Measurements from ENCODE around the gene MS4A10. TPM values are rescaled to one million over a fixed set of nuclear protein-coding genes. Genes with fewer than 3 reads are reported as not detected.

Gene MS4A10
- polyA plus RNA-seq (2013) = not detected

DNA sequence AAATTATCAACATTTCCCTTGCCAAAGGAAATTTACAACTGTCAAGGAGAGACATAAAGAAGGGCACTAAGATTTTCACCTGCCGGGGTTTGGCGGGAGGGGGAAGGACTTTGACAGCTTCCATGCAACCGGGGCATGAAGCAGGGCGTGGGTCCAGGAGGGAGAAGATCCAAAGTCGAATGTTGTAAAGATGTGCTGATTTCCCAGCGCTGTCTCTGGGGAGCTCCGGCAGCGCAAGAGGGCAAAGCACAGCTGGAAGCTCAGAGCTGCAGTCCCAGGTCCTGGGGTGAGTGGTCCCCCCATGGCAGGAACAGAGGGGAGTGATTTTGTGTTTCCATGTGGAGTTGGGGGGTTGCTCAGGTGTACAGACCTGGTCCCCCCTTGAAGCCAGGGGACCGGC, at the start of gene MS4A10:
Gene MS4A10 (plus strand): TSS at position 198 of the 400 bp plus-strand sequence. CDS start 5,003 bp downstream, outside the sequence.
- H3K4me1 ChIP-seq (ENCODE audit: control extremely low read depth in 1 of 4, control insufficient read depth in 4 of 4, insufficient read depth in 4 of 4, low read length in 3 of 4) = no peaks in the 10 kb centered on the region
- no peak for DNase-seq
- ChIA-PET CTCF (interaction anchor here (1.1 to 2.0 kb wide), 2 partner anchors 14 to 17 kb away, joined by 4 to 5 read pairs; no protein-coding TSS in a partner anchor), POLR2A (no interaction called here)
- H3K36me3 ChIP-seq (ENCODE audit: control insufficient read depth in 4 of 4, insufficient read depth in 4 of 4, low read length in 3 of 4) = no peaks in the 10 kb centered on the region
- H3K9me3 ChIP-seq (ENCODE audit: control extremely low read depth in 1 of 5, control insufficient read depth in 4 of 5, insufficient read depth in 2 of 5, low read depth in 1 of 5, low read length in 4 of 5) = no peaks in the 10 kb centered on the region
- H3K27ac ChIP-seq (ENCODE audit: insufficient read depth in 1 of 2, low read depth in 1 of 2, low read length in 2 of 2, poor library complexity in 1 of 2, severe bottlenecking in 2 of 2) = no peak within 1 kb of the TSS
- H3K27me3 ChIP-seq (replicated peaks in 2 of 5; ENCODE audit: control insufficient read depth in 4 of 5, insufficient read depth in 5 of 5, low read length in 4 of 5) = no peaks in the 10 kb centered on the region
- H3K4me3 ChIP-seq (ENCODE audit: control insufficient read depth in 1 of 7, extremely low read depth in 1 of 7, insufficient read depth in 4 of 7, low read depth in 2 of 7, low read length in 6 of 7) = no peak within 1 kb of the TSS
- WGBS (ENCODE audit: insufficient coverage) = 91% methylated on average over 8 of the region's 9 CpGs

DNA sequence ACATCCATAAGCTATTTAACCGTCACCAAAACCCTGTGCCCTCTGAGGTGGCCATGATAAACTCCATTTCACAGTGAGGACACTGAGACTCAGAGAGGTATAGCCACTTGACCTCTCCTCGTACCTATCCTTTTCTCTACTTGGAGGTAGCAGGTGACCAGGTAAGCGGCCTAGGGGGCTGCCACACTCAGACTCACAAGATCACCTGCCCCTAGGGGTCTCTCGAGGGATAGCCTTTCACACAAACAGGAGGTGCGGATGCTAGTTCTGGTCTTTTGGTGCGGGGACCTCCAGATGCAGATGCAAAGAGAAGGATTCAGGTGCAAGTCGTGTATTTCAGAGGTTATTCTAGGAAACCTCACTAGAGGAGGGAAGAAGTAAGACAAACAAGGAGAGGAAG, 46.0 kb upstream of the MS4A10 start:
- DNase-seq = no peak
- H3K27ac ChIP-seq (ENCODE audit: insufficient read depth in 1 of 2, low read depth in 1 of 2, low read length in 2 of 2, poor library complexity in 1 of 2, severe bottlenecking in 2 of 2) = no peak overlapping the region
- H3K36me3 ChIP-seq (ENCODE audit: control insufficient read depth in 4 of 4, insufficient read depth in 4 of 4, low read length in 3 of 4) = no peaks in the 10 kb centered on the region
- peaks cover 0 to 7% (median 0%) of the 10 kb centered on the region in 5 experiments for H3K27me3 ChIP-seq (replicated peaks in 2 of 5; ENCODE audit: control insufficient read depth in 4 of 5, insufficient read depth in 5 of 5, low read length in 4 of 5)
- no peak overlapping the region for H3K4me3 ChIP-seq (ENCODE audit: control insufficient read depth in 1 of 7, extremely low read depth in 1 of 7, insufficient read depth in 4 of 7, low read depth in 2 of 7, low read length in 6 of 7)
- POLR2A ChIA-PET = no interaction called here
- 82% methylated on average over 4 of the region's 7 CpGs for WGBS (ENCODE audit: insufficient coverage)
- H3K4me1 ChIP-seq (ENCODE audit: control extremely low read depth in 1 of 4, control insufficient read depth in 4 of 4, insufficient read depth in 4 of 4, low read length in 3 of 4) = no peaks in the 10 kb centered on the region
- peaks cover 0 to 4% (median 0%) of the 10 kb centered on the region in 5 experiments for H3K9me3 ChIP-seq (ENCODE audit: control extremely low read depth in 1 of 5, control insufficient read depth in 4 of 5, insufficient read depth in 2 of 5, low read depth in 1 of 5, low read length in 4 of 5)
- CTCF ChIA-PET = interaction anchor here (1.0 to 1.4 kb wide), 2 partner anchors 24 to 38 kb away, joined by 3 read pairs; no protein-coding TSS in a partner anchor

DNA sequence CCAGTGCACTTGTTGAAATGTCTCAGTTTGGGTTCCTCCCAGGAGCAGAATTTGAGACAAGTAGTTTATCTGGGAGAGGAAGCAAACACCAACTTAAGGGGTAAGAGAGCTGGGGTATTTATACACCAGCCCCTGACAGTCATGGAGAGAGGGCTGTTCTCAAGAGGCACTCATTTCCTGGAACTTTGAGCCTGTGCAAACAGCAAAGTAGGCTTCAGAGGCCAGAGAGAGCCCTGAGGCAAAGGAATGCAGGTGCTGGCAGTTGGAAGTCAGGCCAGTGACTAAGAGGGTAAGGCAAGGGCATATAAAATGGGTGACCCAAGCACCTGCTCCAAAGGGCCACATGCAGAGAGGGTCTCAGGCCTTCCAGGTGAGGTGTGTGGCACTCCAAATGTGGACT, 44.6 kb upstream of the MS4A10 start:
- H3K27me3 ChIP-seq (replicated peaks in 2 of 5; ENCODE audit: control insufficient read depth in 4 of 5, insufficient read depth in 5 of 5, low read length in 4 of 5) = peaks cover 0 to 7% (median 0%) of the 10 kb centered on the region in 5 experiments
- DNase-seq = no peak
- H3K4me3 ChIP-seq (ENCODE audit: control insufficient read depth in 1 of 7, extremely low read depth in 1 of 7, insufficient read depth in 4 of 7, low read depth in 2 of 7, low read length in 6 of 7) = no peak overlapping the region
- no peak overlapping the region for H3K27ac ChIP-seq (ENCODE audit: insufficient read depth in 1 of 2, low read depth in 1 of 2, low read length in 2 of 2, poor library complexity in 1 of 2, severe bottlenecking in 2 of 2)
- H3K9me3 ChIP-seq (ENCODE audit: control extremely low read depth in 1 of 5, control insufficient read depth in 4 of 5, insufficient read depth in 2 of 5, low read depth in 1 of 5, low read length in 4 of 5) = peaks cover 0 to 4% (median 0%) of the 10 kb centered on the region in 5 experiments
- no peaks in the 10 kb centered on the region for H3K36me3 ChIP-seq (ENCODE audit: control insufficient read depth in 4 of 4, insufficient read depth in 4 of 4, low read length in 3 of 4)
- POLR2A ChIA-PET = no interaction called here
- no peaks in the 10 kb centered on the region for H3K4me1 ChIP-seq (ENCODE audit: control extremely low read depth in 1 of 4, control insufficient read depth in 4 of 4, insufficient read depth in 4 of 4, low read length in 3 of 4)
- CTCF ChIA-PET = interaction anchor here (1.7 kb wide), 1 partner anchor 13 kb away, joined by 6 read pairs; no protein-coding TSS in a partner anchor

DNA sequence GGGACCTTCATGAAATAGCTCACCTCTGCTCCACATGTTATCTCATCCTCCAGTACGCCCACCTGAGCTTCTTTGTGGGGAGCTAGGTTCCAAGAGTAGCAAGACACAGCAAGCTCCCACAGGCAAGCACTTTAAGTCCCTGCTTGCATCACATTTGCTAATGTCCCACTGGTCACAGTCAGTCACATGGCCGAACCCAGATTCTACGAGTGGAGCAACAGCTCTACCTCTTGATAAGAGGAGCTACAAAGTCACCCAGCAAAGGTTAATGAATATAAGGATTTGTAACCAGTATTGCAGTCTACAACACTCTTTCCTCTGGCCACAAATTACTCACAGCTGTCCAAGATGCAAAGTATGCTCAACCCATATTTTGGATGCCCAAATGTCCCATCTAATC, 43.7 kb upstream of the MS4A10 start:
- ChIA-PET CTCF (interaction anchor here (1.7 kb wide), 1 partner anchor 12 kb away, joined by 6 read pairs; no protein-coding TSS in a partner anchor), POLR2A (no interaction called here)
- no peak for DNase-seq
- 92% methylated on average over 3 of the region's 3 CpGs for WGBS (ENCODE audit: insufficient coverage)
- H3K4me1 ChIP-seq (ENCODE audit: control extremely low read depth in 1 of 4, control insufficient read depth in 4 of 4, insufficient read depth in 4 of 4, low read length in 3 of 4) = no peaks in the 10 kb centered on the region
- H3K27me3 ChIP-seq (replicated peaks in 2 of 5; ENCODE audit: control insufficient read depth in 4 of 5, insufficient read depth in 5 of 5, low read length in 4 of 5) = peaks cover 0 to 7% (median 0%) of the 10 kb centered on the region in 5 experiments
- H3K4me3 ChIP-seq (ENCODE audit: control insufficient read depth in 1 of 7, extremely low read depth in 1 of 7, insufficient read depth in 4 of 7, low read depth in 2 of 7, low read length in 6 of 7) = no peak overlapping the region
- H3K36me3 ChIP-seq (ENCODE audit: control insufficient read depth in 4 of 4, insufficient read depth in 4 of 4, low read length in 3 of 4) = no peaks in the 10 kb centered on the region
- H3K9me3 ChIP-seq (ENCODE audit: control extremely low read depth in 1 of 5, control insufficient read depth in 4 of 5, insufficient read depth in 2 of 5, low read depth in 1 of 5, low read length in 4 of 5) = peaks cover 0 to 4% (median 0%) of the 10 kb centered on the region in 5 experiments
- H3K27ac ChIP-seq (ENCODE audit: insufficient read depth in 1 of 2, low read depth in 1 of 2, low read length in 2 of 2, poor library complexity in 1 of 2, severe bottlenecking in 2 of 2) = no peak overlapping the region

DNA sequence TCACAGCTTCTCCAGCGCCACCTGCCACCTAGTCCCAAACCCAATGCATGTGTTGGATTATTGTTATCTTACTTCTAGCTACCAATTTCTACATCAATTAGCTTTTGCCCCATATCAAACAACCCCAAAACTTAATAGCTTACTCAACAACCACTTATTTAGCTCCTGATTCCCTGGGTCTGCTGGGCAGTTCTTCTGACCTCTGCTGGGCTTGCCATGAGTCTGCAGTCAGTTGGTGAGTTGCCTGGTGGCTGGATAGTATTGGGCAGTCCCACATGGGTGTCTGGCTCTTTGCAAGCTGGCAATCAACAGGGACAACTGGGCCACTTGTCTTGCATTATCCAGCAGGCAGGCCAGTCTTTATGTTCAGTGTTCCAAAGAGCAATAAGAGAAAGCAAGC, 42.1 kb upstream of the MS4A10 start:
- CTCF ChIA-PET = interaction anchor here (1.0 kb wide), 1 partner anchor 13 kb away, joined by 3 read pairs; no protein-coding TSS in a partner anchor

DNA sequence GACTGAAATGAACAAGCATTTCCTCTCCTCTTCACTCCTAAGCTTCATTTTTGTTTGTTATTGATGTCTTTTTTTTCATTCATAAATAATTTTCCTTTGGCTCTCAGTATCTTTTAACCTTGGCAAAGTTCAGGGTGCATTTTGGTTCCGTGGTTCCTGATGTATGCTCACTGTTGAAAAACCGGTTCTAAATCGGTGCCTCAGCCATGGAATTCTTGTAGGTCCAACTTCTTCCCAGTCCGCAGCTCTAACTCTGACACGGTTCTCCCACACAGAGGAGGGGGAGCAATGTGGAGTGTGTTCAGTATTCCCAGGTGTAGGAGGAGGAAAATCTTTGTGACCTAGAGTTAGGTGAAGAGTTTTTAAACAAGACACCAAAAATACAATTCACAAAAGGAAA, 41.0 kb upstream of the MS4A10 start:
- Histone ChIP-seq H3K4me1 (ENCODE audit: control extremely low read depth in 1 of 4, control insufficient read depth in 4 of 4, insufficient read depth in 4 of 4, low read length in 3 of 4) (no peaks in the 10 kb centered on the region), H3K9me3 (ENCODE audit: control extremely low read depth in 1 of 5, control insufficient read depth in 4 of 5, insufficient read depth in 2 of 5, low read depth in 1 of 5, low read length in 4 of 5) (peaks cover 0 to 4% (median 0%) of the 10 kb centered on the region in 5 experiments), H3K27me3 (replicated peaks in 2 of 5; ENCODE audit: control insufficient read depth in 4 of 5, insufficient read depth in 5 of 5, low read length in 4 of 5) (peaks cover 0 to 7% (median 0%) of the 10 kb centered on the region in 5 experiments), H3K4me3 (ENCODE audit: control insufficient read depth in 1 of 7, extremely low read depth in 1 of 7, insufficient read depth in 4 of 7, low read depth in 2 of 7, low read length in 6 of 7) (no peak overlapping the region), H3K27ac (ENCODE audit: insufficient read depth in 1 of 2, low read depth in 1 of 2, low read length in 2 of 2, poor library complexity in 1 of 2, severe bottlenecking in 2 of 2) (no peak overlapping the region), H3K36me3 (ENCODE audit: control insufficient read depth in 4 of 4, insufficient read depth in 4 of 4, low read length in 3 of 4) (no peaks in the 10 kb centered on the region)
- ChIA-PET POLR2A (no interaction called here), CTCF (interaction anchor here (1.0 to 1.2 kb wide), 3 partner anchors 10 to 43 kb away, joined by 3 to 4 read pairs (median 3); no protein-coding TSS in a partner anchor)
- no peak for DNase-seq
- 100% methylated on average over 3 of the region's 5 CpGs for WGBS (ENCODE audit: insufficient coverage)

More for the DNA sequence above, 42.1 kb upstream of the MS4A10 start:
- peaks cover 0 to 7% (median 0%) of the 10 kb centered on the region in 5 experiments for H3K27me3 ChIP-seq (replicated peaks in 2 of 5; ENCODE audit: control insufficient read depth in 4 of 5, insufficient read depth in 5 of 5, low read length in 4 of 5)
- H3K4me1 ChIP-seq (ENCODE audit: control extremely low read depth in 1 of 4, control insufficient read depth in 4 of 4, insufficient read depth in 4 of 4, low read length in 3 of 4) = no peaks in the 10 kb centered on the region
- POLR2A ChIA-PET = no interaction called here
- H3K9me3 ChIP-seq (ENCODE audit: control extremely low read depth in 1 of 5, control insufficient read depth in 4 of 5, insufficient read depth in 2 of 5, low read depth in 1 of 5, low read length in 4 of 5) = peaks cover 0 to 4% (median 0%) of the 10 kb centered on the region in 5 experiments
- no peak for DNase-seq
- no CpG with 5 or more reads among the region's 1 CpG for WGBS (ENCODE audit: insufficient coverage)
- no peak overlapping the region for H3K27ac ChIP-seq (ENCODE audit: insufficient read depth in 1 of 2, low read depth in 1 of 2, low read length in 2 of 2, poor library complexity in 1 of 2, severe bottlenecking in 2 of 2)
- H3K4me3 ChIP-seq (ENCODE audit: control insufficient read depth in 1 of 7, extremely low read depth in 1 of 7, insufficient read depth in 4 of 7, low read depth in 2 of 7, low read length in 6 of 7) = no peak overlapping the region
- H3K36me3 ChIP-seq (ENCODE audit: control insufficient read depth in 4 of 4, insufficient read depth in 4 of 4, low read length in 3 of 4) = no peaks in the 10 kb centered on the region

DNA sequence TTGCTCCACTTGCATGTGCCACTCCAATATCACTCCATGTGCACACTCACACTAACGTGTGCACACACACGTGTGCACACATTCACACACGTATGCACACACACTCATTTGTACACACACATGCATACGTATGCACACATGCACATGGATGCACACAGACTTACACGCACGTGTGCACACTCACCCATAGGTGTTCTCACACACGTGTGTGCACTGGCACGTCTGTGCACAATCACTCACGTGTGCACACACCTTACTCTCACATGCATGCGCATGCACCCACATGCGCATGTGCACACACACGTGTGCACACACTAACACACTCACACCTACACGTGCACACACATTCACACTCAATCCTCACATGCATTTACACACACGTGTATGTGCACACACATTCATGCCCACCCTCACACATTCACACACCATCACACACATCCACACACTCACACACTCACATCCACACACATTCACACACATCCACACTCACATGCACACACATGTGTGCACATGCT, 37.7 kb upstream of the MS4A10 start:
- no peak overlapping the region for H3K4me3 ChIP-seq (ENCODE audit: control insufficient read depth in 1 of 7, extremely low read depth in 1 of 7, insufficient read depth in 4 of 7, low read depth in 2 of 7, low read length in 6 of 7)
- CTCF ChIA-PET = interaction anchor here (1.2 to 1.5 kb wide), 2 partner anchors 9 to 18 kb away, joined by 4 to 5 read pairs; partner anchors contain the start of gene MS4A15
- H3K27ac ChIP-seq (ENCODE audit: insufficient read depth in 1 of 2, low read depth in 1 of 2, low read length in 2 of 2, poor library complexity in 1 of 2, severe bottlenecking in 2 of 2) = no peak overlapping the region
- over 99% methylated on average over 14 of the region's 14 CpGs for WGBS (ENCODE audit: insufficient coverage)
- peaks cover 0 to 4% (median under 1%) of the 10 kb centered on the region in 5 experiments for H3K27me3 ChIP-seq (replicated peaks in 2 of 5; ENCODE audit: control insufficient read depth in 4 of 5, insufficient read depth in 5 of 5, low read length in 4 of 5)
- no peaks in the 10 kb centered on the region for H3K4me1 ChIP-seq (ENCODE audit: control extremely low read depth in 1 of 4, control insufficient read depth in 4 of 4, insufficient read depth in 4 of 4, low read length in 3 of 4)
- peaks cover 0 to 4% (median 0%) of the 10 kb centered on the region in 5 experiments for H3K9me3 ChIP-seq (ENCODE audit: control extremely low read depth in 1 of 5, control insufficient read depth in 4 of 5, insufficient read depth in 2 of 5, low read depth in 1 of 5, low read length in 4 of 5)
- POLR2A ChIA-PET = no interaction called here
- H3K36me3 ChIP-seq (ENCODE audit: control insufficient read depth in 4 of 4, insufficient read depth in 4 of 4, low read length in 3 of 4) = no peaks in the 10 kb centered on the region
- no peak for DNase-seq

Data from common myeloid progenitor, CD34-positive (primary cell).